ENCODE results near the gene CCNK. TPM values are rescaled to one million over a fixed set of nuclear protein-coding genes. Genes with fewer than 3 reads are reported as not detected.

CCNK gene
- total and polyA plus RNA-seq, 2 of the 13 experiments (the other 11 are each of a cell fraction or from before 2014, with no cell fraction given), result 4.9 to 9.7 TPM

DNA sequence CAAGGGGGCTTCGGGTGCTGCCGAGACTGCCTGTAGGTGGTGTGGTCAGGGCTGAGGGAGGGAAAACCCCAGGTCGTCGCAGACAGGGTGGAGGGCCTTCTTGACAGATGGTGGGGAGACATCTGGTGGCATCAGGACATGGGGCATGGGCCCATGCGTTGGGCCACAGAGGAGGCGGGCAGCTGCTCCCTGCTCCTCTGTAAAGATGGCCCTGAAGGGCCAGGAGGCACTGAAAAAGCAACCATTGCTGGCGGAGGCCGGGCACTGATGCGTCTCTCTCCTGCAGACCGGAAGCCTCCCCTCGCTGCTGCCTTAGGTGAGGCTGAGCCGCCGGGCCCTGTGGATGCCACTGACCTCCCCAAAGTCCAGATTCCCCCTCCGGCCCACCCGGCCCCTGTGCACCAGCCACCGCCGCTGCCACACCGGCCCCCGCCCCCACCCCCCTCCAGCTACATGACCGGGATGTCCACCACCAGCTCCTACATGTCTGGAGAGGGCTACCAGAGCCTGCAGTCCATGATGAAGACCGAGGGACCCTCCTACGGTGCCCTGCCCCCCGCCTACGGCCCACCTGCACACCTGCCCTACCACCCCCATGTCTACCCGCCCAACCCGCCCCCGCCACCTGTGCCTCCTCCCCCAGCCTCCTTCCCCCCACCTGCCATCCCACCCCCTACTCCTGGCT is 28.8 kb downstream of the CCNK start:
- Histone ChIP-seq H2AFZ (ENCODE audit: low read length) (no peak overlapping the region), H4K20me1 (ENCODE audit: insufficient read depth, low read length) (peaks cover 10% of the 10 kb centered on the region; the same call in 1 of the 2 replicates), H3K79me2 (ENCODE audit: insufficient read depth, low read length) (no peaks in the 10 kb centered on the region), H3K9me3 (ENCODE audit: low read length) (no peaks in the 10 kb centered on the region), H3K4me1 (ENCODE audit: insufficient read depth, low read length) (no peaks in the 10 kb centered on the region), H3K4me2 (ENCODE audit: low read depth, low read length) (no peak overlapping the region), H3K36me3 (replicated peaks in 1 of 2; ENCODE audit: control insufficient read depth in 1 of 2, insufficient read depth in 2 of 2, low read length in 2 of 2) (peaks cover 32 to 83% of the 10 kb centered on the region in 2 experiments; a peak in 4 of 5 replicates), H3K27me3 (ENCODE audit: control insufficient read depth in 1 of 2, insufficient read depth in 2 of 2, low read length in 2 of 2) (no peaks in the 10 kb centered on the region), H3K4me3 (replicated peaks in 1 of 3; ENCODE audit: insufficient read depth in 1 of 3, low read depth in 2 of 3, low read length in 3 of 3) (no peak overlapping the region), H3K27ac (ENCODE audit: extremely low read length, insufficient read depth, low read length) (no peak overlapping the region), H3K9ac (ENCODE audit: insufficient read depth, low read depth, low read length) (no peak overlapping the region)
- DNase-seq (ENCODE audit: low spot score), result no peak
- ATAC-seq, result no peak; the same call in 1 of the 3 replicates
- FAIRE-seq, result no peak
- in situ Hi-C loops (cut with HindIII; ENCODE audit: extremely low pct_ligation_motif_present, low pct_unique_long_range_greater_than_20kb), result no loop called here
- intact Hi-C loops (cut with micrococcal nuclease; ENCODE audit: unreplicated experiment), result no loop called here
- TF ChIP-seq FOXO1 (CRISPR knock-in tag; IDR thresholded peaks at IDR 0.05) (no peak), PCBP1 (IDR thresholded peaks at IDR 0.05; ENCODE audit: borderline replicate concordance, low read depth, low read length) (no peak), HIVEP1 (CRISPR knock-in tag; IDR thresholded peaks at IDR 0.05) (no peak), AGO2 (optimal IDR thresholded peaks at IDR 0.05; ENCODE audit: low read depth, low read length) (peak; percentile 60), RBM22 (optimal IDR thresholded peaks at IDR 0.05; ENCODE audit: low read length) (peak; percentile 29), KAT8 (CRISPR knock-in tag; IDR thresholded peaks at IDR 0.05) (no peak), ZNF33A (CRISPR knock-in tag; IDR thresholded peaks at IDR 0.05; ENCODE audit: borderline replicate concordance) (no peak), PHB2 (IDR thresholded peaks at IDR 0.05; ENCODE audit: partially characterized antibody) (no peak), HNF4G (IDR thresholded peaks at IDR 0.05; ENCODE audit: borderline replicate concordance, low read depth, low read length) (no peak), HNF4G (CRISPR knock-in tag; IDR thresholded peaks at IDR 0.05; ENCODE audit: borderline replicate concordance, low read depth) (no peak)
- WGBS (ENCODE audit: low lambda C conversion rate), result 93% methylated on average over 13 of the region's 27 CpGs
- CTCF ChIA-PET (ENCODE audit: low intra/inter-chr PET ratio, low total read pairs), result no interaction called here
- POLR2A ChIA-PET, result no interaction called here
- BruUV-seq (replicated peaks), result no TSS peak

Measured in HepG2 (cell line).